Breast epithelium (tissue), 3 donors: ENCODE measurements around the gene BSDC1.

ENCODE experiments used
- CTCF ChIP-seq, 3 donors: fragments of 450-650 bp; IDR thresholded peaks; one replicate each; pipeline ENCODE4 v1.5.1; 2016 to 2017; ENCODE audit warnings: antibody characterized with exemption in 3 of 3, mild to moderate bottlenecking in 3 of 3, moderate library complexity in 3 of 3
- POLR2A ChIP-seq: fragments of 450-650 bp; IDR thresholded peaks from one replicate; pipeline ENCODE4 v1.6.1; 2016; ENCODE audit warnings: antibody characterized with exemption, mild to moderate bottlenecking, moderate library complexity
- POLR2AphosphoS5 ChIP-seq, 3 donors: sonication (generic); formaldehyde crosslinking; IDR thresholded peaks; one replicate each; pipeline ENCODE4 v1.6.1; 2017; ENCODE audit warnings: antibody characterized with exemption in 3 of 3

GRCh38 chr1:32358435-32358834 lies 35.8 kb downstream of the BSDC1 start:
- TF ChIP-seq CTCF (IDR thresholded peaks at IDR 0.05) (no peak), POLR2A (no peak), POLR2AphosphoS5 (IDR thresholded peaks at IDR 0.05) (no peak)
